WTC11 (cell line): ENCODE data around the gene APOBEC2. TPM values are rescaled to one million over a fixed set of nuclear protein-coding genes. Genes with fewer than 3 reads are reported as not detected.

Source experiments
- ATAC-seq: fragments of 200-7000 bp; cut with Tn5 transposase; 2 replicates; pipeline ENCODE4 v1.10.0; 2021; ENCODE audit warnings: mild to moderate bottlenecking, moderate library complexity
- CTCF ChIA-PET: fragments of 300-600 bp; sonication (Branson Sonifier 250); formaldehyde crosslinking; loops from one replicate; lab custom pipeline; 2021; ENCODE audit warnings: antibody characterized with exemption; lab: Charles Lee
- POLR2A ChIA-PET: fragments of 350-600 bp; sonication (Branson Sonifier 250); formaldehyde crosslinking; loops from one replicate; lab custom pipeline; 2021; ENCODE audit warnings: antibody characterized with exemption; lab: Charles Lee
- DNase-seq: peaks from one replicate; pipeline ENCODE4 v3.0.0; 2021; ENCODE audit warnings: low spot score
- H3K27ac Mint-ChIP-seq: 2 replicates; pipeline ENCODE4 v1.8.0; 2021; ENCODE audit warnings: mixed read lengths
- H3K27me3 Mint-ChIP-seq: 2 replicates; pipeline ENCODE4 v1.8.0; 2021; ENCODE audit warnings: low read depth, mild to moderate bottlenecking, moderate library complexity, mixed read lengths
- H3K36me3 Mint-ChIP-seq: 2 replicates; pipeline ENCODE4 v1.8.0; 2021; ENCODE audit warnings: mixed read lengths
- H3K4me1 Mint-ChIP-seq: 2 replicates; pipeline ENCODE4 v1.8.0; 2022; ENCODE audit warnings: mixed read lengths
- H3K4me3 Mint-ChIP-seq: 2 replicates; pipeline ENCODE4 v1.8.0; 2021; ENCODE audit warnings: mild to moderate bottlenecking, moderate library complexity, mixed read lengths
- H3K9me3 Mint-ChIP-seq: 2 replicates; pipeline ENCODE4 v1.8.0; 2021; ENCODE audit warnings: mixed read lengths
- E2F4 ChIP-seq: sonication (generic); formaldehyde crosslinking; IDR thresholded peaks from 2 replicates; pipeline ENCODE4 v1.8.1; 2022; ENCODE audit warnings: low read depth, mild to moderate bottlenecking, moderate library complexity, missing genetic modification reagents, borderline replicate concordance
- E2F5 ChIP-seq: sonication (generic); formaldehyde crosslinking; IDR thresholded peaks from 2 replicates; pipeline ENCODE4 v1.8.1; 2022; ENCODE audit warnings: mild to moderate bottlenecking, moderate library complexity, missing genetic modification reagents
- FOXK1 ChIP-seq: sonication (generic); formaldehyde crosslinking; IDR thresholded peaks from 2 replicates; pipeline ENCODE4 v1.8.0; 2022; ENCODE audit warnings: mild to moderate bottlenecking, moderate library complexity, missing genetic modification reagents
- FOXP1 ChIP-seq: sonication (generic); formaldehyde crosslinking; IDR thresholded peaks from 2 replicates; pipeline ENCODE4 v1.8.0; 2022; ENCODE audit warnings: missing genetic modification reagents, mild to moderate bottlenecking, moderate library complexity, borderline replicate concordance
- HMGXB4 ChIP-seq: sonication (generic); formaldehyde crosslinking; IDR thresholded peaks from 2 replicates; pipeline ENCODE4 v1.8.1; 2023; ENCODE audit warnings: mild to moderate bottlenecking, moderate library complexity, missing genetic modification reagents
- JUN ChIP-seq: sonication (generic); formaldehyde crosslinking; IDR thresholded peaks from 2 replicates; pipeline ENCODE4 v1.8.0; 2023; ENCODE audit warnings: mild to moderate bottlenecking, missing genetic modification reagents
- NFE2L1 ChIP-seq: sonication (generic); formaldehyde crosslinking; IDR thresholded peaks from 2 replicates; pipeline ENCODE4 v1.8.1; 2023; ENCODE audit warnings: missing genetic modification reagents
- PRRX2 ChIP-seq: fragments of 250-450 bp; sonication (Bioruptor Pico); IDR thresholded peaks from 2 replicates; pipeline ENCODE4 v1.8.0; 2021; ENCODE audit warnings: mild to moderate bottlenecking
- SP1 ChIP-seq: sonication (generic); formaldehyde crosslinking; conservative IDR thresholded peaks from 2 replicates; pipeline ENCODE4 v1.8.1; 2022; ENCODE audit warnings: missing genetic modification reagents
- TCF7 ChIP-seq: sonication (generic); formaldehyde crosslinking; IDR thresholded peaks from 2 replicates; pipeline ENCODE4 v1.8.0; 2022; ENCODE audit warnings: mild to moderate bottlenecking, low read depth, missing genetic modification reagents, moderate library complexity
- TEAD1 ChIP-seq: sonication (generic); formaldehyde crosslinking; IDR thresholded peaks from 2 replicates; pipeline ENCODE4 v1.8.0; 2022; ENCODE audit warnings: mild to moderate bottlenecking, missing genetic modification reagents
- ZNF121 ChIP-seq: sonication (generic); formaldehyde crosslinking; IDR thresholded peaks from 2 replicates; pipeline ENCODE4 v1.8.0; 2023; ENCODE audit warnings: missing genetic modification reagents
- ZNF219 ChIP-seq: sonication (generic); formaldehyde crosslinking; IDR thresholded peaks from 2 replicates; pipeline ENCODE4 v1.8.0; 2023; ENCODE audit warnings: missing genetic modification reagents, mild to moderate bottlenecking, borderline replicate concordance
- ZNF263 ChIP-seq: sonication (generic); formaldehyde crosslinking; IDR thresholded peaks from 2 replicates; pipeline ENCODE4 v1.8.1; 2022; ENCODE audit warnings: low read depth, mild to moderate bottlenecking, moderate library complexity, missing genetic modification reagents
- ZNF423 ChIP-seq: fragments of 250-450 bp; sonication (Bioruptor Pico); IDR thresholded peaks from 2 replicates; pipeline ENCODE4 v2.1.2; 2022; ENCODE audit warnings: mild to moderate bottlenecking, moderate library complexity
- total RNA-seq: library from RNA; stranded (reverse); gene quantifications from 3 replicates; pipeline ENCODE4 v1.2.3, GENCODE V29; 2021
- TF ChIP-seq, protein P1 (sequence below): fragments of 200-600 bp; IDR thresholded peaks from 2 replicates; pipeline ENCODE4 v1.8.0; 2022; ENCODE audit warnings: antibody characterized with exemption
- TF ChIP-seq, protein P2 (sequence below): sonication (generic); formaldehyde crosslinking; IDR thresholded peaks from 2 replicates; pipeline ENCODE4 v1.8.0; 2022; ENCODE audit warnings: mild to moderate bottlenecking, missing genetic modification reagents
- TF ChIP-seq, protein P3 (sequence below): fragments of 250-450 bp; sonication (Bioruptor Pico); IDR thresholded peaks from 2 replicates; pipeline ENCODE4 v2.1.2; 2022; ENCODE audit warnings: mild to moderate bottlenecking, moderate library complexity

APOBEC2 gene
- total RNA-seq, 1 experiment from 2014 or later, result not detected

GRCh38 chr6:41073203-41073967 lies 20.4 kb downstream of the APOBEC2 start:
- ChIA-PET POLR2A (interaction anchor here (0.8 kb wide), 2 partner anchors 28 to 275 kb away, joined by 3 read pairs; no protein-coding TSS in a partner anchor), CTCF (interaction anchor here (0.8 to 3.0 kb wide), 5 partner anchors 11 to 119 kb away, joined by 3 to 12 read pairs (median 5); partner anchors contain the start of gene UNC5CL)
- ATAC-seq (peak; percentile 4), DNase-seq (peak; percentile 82)
- Mint-ChIP-seq H3K36me3 (peaks cover 12% of the 10 kb centered on the region), H3K4me3 (peak overlapping the region; percentile 85), H3K9me3 (no peaks in the 10 kb centered on the region), H3K27me3 (no peaks in the 10 kb centered on the region), H3K4me1 (peaks cover 40% of the 10 kb centered on the region), H3K27ac (peak overlapping the region; percentile 92)
- TF ChIP-seq, protein P1, sequence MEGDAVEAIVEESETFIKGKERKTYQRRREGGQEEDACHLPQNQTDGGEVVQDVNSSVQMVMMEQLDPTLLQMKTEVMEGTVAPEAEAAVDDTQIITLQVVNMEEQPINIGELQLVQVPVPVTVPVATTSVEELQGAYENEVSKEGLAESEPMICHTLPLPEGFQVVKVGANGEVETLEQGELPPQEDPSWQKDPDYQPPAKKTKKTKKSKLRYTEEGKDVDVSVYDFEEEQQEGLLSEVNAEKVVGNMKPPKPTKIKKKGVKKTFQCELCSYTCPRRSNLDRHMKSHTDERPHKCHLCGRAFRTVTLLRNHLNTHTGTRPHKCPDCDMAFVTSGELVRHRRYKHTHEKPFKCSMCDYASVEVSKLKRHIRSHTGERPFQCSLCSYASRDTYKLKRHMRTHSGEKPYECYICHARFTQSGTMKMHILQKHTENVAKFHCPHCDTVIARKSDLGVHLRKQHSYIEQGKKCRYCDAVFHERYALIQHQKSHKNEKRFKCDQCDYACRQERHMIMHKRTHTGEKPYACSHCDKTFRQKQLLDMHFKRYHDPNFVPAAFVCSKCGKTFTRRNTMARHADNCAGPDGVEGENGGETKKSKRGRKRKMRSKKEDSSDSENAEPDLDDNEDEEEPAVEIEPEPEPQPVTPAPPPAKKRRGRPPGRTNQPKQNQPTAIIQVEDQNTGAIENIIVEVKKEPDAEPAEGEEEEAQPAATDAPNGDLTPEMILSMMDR, result peak; percentile 54
- TF ChIP-seq HMGXB4 (CRISPR knock-in tag), result peak; percentile 51; the same call in 1 of the 2 replicates
- TF ChIP-seq SP1 (CRISPR knock-in tag), result peak; percentile 64; the same call in 1 of the 2 replicates
- TF ChIP-seq JUN (CRISPR knock-in tag), result peak; percentile 71; the same call in 1 of the 2 replicates
- TF ChIP-seq ZNF423, result peak; percentile 59
- TF ChIP-seq ZNF121 (CRISPR knock-in tag), result no peak
- peak; percentile 64; the same call in 1 of the 2 replicates for TF ChIP-seq ZNF219
- no peak for TF ChIP-seq ZNF263 (CRISPR knock-in tag)
- TF ChIP-seq FOXP1 (CRISPR knock-in tag), result 0 out of 2 replicates have a peak, but pooled peaks have one; percentile 46
- TF ChIP-seq E2F4 (CRISPR knock-in tag), result no peak
- TF ChIP-seq, protein P2, sequence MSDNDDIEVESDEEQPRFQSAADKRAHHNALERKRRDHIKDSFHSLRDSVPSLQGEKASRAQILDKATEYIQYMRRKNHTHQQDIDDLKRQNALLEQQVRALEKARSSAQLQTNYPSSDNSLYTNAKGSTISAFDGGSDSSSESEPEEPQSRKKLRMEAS, result no peak; the same call in 1 of the 2 replicates
- TF ChIP-seq PRRX2, result 0 out of 2 replicates have a peak, but pooled peaks have one; percentile 20
- TF ChIP-seq, protein P3, sequence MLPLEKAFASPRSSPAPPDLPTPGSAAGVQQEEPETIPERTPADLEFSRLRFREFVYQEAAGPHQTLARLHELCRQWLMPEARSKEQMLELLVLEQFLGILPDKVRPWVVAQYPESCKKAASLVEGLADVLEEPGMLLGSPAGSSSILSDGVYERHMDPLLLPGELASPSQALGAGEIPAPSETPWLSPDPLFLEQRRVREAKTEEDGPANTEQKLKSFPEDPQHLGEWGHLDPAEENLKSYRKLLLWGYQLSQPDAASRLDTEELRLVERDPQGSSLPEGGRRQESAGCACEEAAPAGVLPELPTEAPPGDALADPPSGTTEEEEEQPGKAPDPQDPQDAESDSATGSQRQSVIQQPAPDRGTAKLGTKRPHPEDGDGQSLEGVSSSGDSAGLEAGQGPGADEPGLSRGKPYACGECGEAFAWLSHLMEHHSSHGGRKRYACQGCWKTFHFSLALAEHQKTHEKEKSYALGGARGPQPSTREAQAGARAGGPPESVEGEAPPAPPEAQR (CRISPR knock-in tag), result no peak
- peak; percentile 43; the same call in 1 of the 2 replicates for TF ChIP-seq NFE2L1 (CRISPR knock-in tag)
- 0 out of 2 replicates have a peak, but pooled peaks have one; percentile 47 for TF ChIP-seq TCF7 (CRISPR knock-in tag)
- TF ChIP-seq FOXK1, result 0 out of 2 replicates have a peak, but pooled peaks have one; percentile 24
- peak; percentile 39; the same call in 1 of the 2 replicates for TF ChIP-seq TEAD1
- 0 out of 2 replicates have a peak, but pooled peaks have one; percentile 48 for TF ChIP-seq E2F5 (CRISPR knock-in tag)
